Right atrium auricular region (tissue), 2 donors: ENCODE data around the gene BCL7C. TPM values are rescaled to one million over a fixed set of nuclear protein-coding genes. Genes with fewer than 3 reads are reported as not detected.
"Not testable (repeated sequence)": the region's sequence is repeated elsewhere in the genome, so short reads cannot be mapped to it uniquely, and the experiment has no call there.

Source experiments
- DNase-seq: peaks from one replicate; pipeline ENCODE4 v3.0.0-alpha.2; 2019; ENCODE audit warnings: low spot score
- H3K27ac ChIP-seq, 2 donors: fragments of 200-600 bp; sonication (generic); 1 replicate in 1 of 2; 2 replicates in 1 of 2; pipeline ENCODE4 v1.5.1; 2016 to 2019
- H3K27me3 ChIP-seq, 2 donors: fragments of 200-600 bp; sonication (generic); one replicate each; pipeline versions ENCODE4 v1.5.1 to v1.6.0; 2017 to 2019
- H3K36me3 ChIP-seq: fragments of 200-600 bp; sonication (generic); one replicate; pipeline ENCODE4 v1.5.1; 2016
- H3K4me1 ChIP-seq, 2 donors: fragments of 200-600 bp; sonication (generic); one replicate each; pipeline versions ENCODE4 v1.5.1 to v1.6.0; 2017 to 2019
- H3K4me3 ChIP-seq, 2 donors: fragments of 200-600 bp; sonication (generic); 1 replicate in 1 of 2; 2 replicates in 1 of 2; pipeline ENCODE4 v1.5.1; 2017 to 2019; ENCODE audit warnings: mild to moderate bottlenecking in 1 of 2, moderate library complexity in 1 of 2
- H3K9me3 ChIP-seq, 2 donors: fragments of 200-600 bp; sonication (generic); one replicate each; pipeline ENCODE4 v1.5.1; 2019
- CTCF ChIP-seq, 2 donors: fragments of 200-600 bp; sonication (generic); IDR thresholded peaks; one replicate each; pipeline ENCODE4 v1.5.1; 2019; ENCODE audit warnings: antibody characterized with exemption in 2 of 2
- total RNA-seq, 2 donors: library from RNA; depleted of rRNA; stranded (reverse); fragments of >200 nt; gene quantifications; one replicate each; pipeline ENCODE4 v1.1.0, GENCODE V29; 2016

BCL7C gene
- total RNA-seq = 10 to 100 TPM; 21.1 to 35.1 TPM

GRCh38 chr16:30893744-30894539 is at the start of gene BCL7C:
Gene BCL7C (minus strand): TSS chr16:30894077. CDS start chr16:30893944, 133 bp downstream.
- H3K36me3 ChIP-seq = peaks cover 15% of the 10 kb centered on the region
- H3K4me3 ChIP-seq = peak within 1 kb of the TSS; percentile 72 to 84
- TF ChIP-seq CTCF (IDR thresholded peaks at IDR 0.05) = peak; percentile 38 to 72
- no peaks in the 10 kb centered on the region for H3K9me3 ChIP-seq
- H3K27me3 ChIP-seq = no peaks in the 10 kb centered on the region
- H3K4me1 ChIP-seq = peaks cover 0 to 45% of the 10 kb centered on the region in 2 donors
- H3K27ac ChIP-seq = peak within 1 kb of the TSS; percentile 87 to 99
- peak; percentile 89 for DNase-seq

- H3K9me3 ChIP-seq = no peaks in the 10 kb centered on the region
- no peak for DNase-seq
- no peaks in the 10 kb centered on the region for H3K27me3 ChIP-seq
- no peak overlapping the region for H3K4me3 ChIP-seq
- peaks cover 18% of the 10 kb centered on the region for H3K36me3 ChIP-seq
- peaks cover 0 to 9% of the 10 kb centered on the region in 2 donors for H3K4me1 ChIP-seq
- TF ChIP-seq CTCF (IDR thresholded peaks at IDR 0.05) = no peak
- no peak overlapping the region for H3K27ac ChIP-seq
Measured at GRCh38 chr16:30942426-30942806, 48.5 kb upstream of the BCL7C start.

- Histone ChIP-seq H3K4me1 (peaks cover 0 to 9% of the 10 kb centered on the region in 2 donors), H3K27me3 (no peaks in the 10 kb centered on the region), H3K27ac (no peak overlapping the region), H3K36me3 (peaks cover 18% of the 10 kb centered on the region), H3K4me3 (no peak overlapping the region), H3K9me3 (no peaks in the 10 kb centered on the region)
- DNase-seq = peak; percentile 77
- TF ChIP-seq CTCF (IDR thresholded peaks at IDR 0.05) = peak; percentile 88 to 92
Measured at GRCh38 chr16:30941600-30942425, 47.9 kb upstream of the BCL7C start.

GRCh38 chr16:30939571-30939970 is 45.7 kb upstream of the BCL7C start:
- peaks cover 17% of the 10 kb centered on the region for H3K36me3 ChIP-seq
- H3K4me1 ChIP-seq, H3K27ac ChIP-seq, H3K27me3 ChIP-seq, H3K9me3 ChIP-seq, DNase-seq, H3K4me3 ChIP-seq: not testable (repeated sequence)

GRCh38 chr16:30937692-30938091 is 43.8 kb upstream of the BCL7C start:
- Histone ChIP-seq H3K4me1 (peaks cover 0 to 9% of the 10 kb centered on the region in 2 donors), H3K4me3 (no peak overlapping the region), H3K9me3 (no peaks in the 10 kb centered on the region), H3K36me3 (peaks cover 8% of the 10 kb centered on the region), H3K27ac (peak overlapping the region; percentile 4 to 12), H3K27me3 (no peaks in the 10 kb centered on the region)
- no peak for DNase-seq
- TF ChIP-seq CTCF (IDR thresholded peaks at IDR 0.05) = no peak
